SK-N-SH (cell line): Measurements from ENCODE around the gene LYRM4. TPM values are rescaled to one million over a fixed set of nuclear protein-coding genes. Genes with fewer than 3 reads are reported as not detected.

Experiments
- CTCF ChIA-PET: fragments of 300-600, 350-600 bp; formaldehyde crosslinking; extraction: SDS; loops from one replicate; lab custom pipeline; 2021; lab: Yijun Ruan, JAX
- POLR2A ChIA-PET: fragments of 350-600 bp; sonication (Branson Sonifier 250); formaldehyde crosslinking; extraction: SDS; loops from one replicate; lab custom pipeline; 2020; ENCODE audit warnings: antibody characterized with exemption, inconsistent platforms; lab: Yijun Ruan, JAX
- DNase-seq: peaks from one replicate; pipeline ENCODE4 v3.0.0; 2012
- H2AFZ ChIP-seq: fragments of 200-600 bp; sonication (generic); 2 replicates; pipeline ENCODE4 v1.8.1; 2016; ENCODE audit warnings: antibody characterized with exemption, mild to moderate bottlenecking, low read depth
- H3F3A ChIP-seq: fragments of 200-600 bp; sonication (generic); replicated peaks from 2 replicates; pipeline ENCODE3; 2016; ENCODE audit warnings: antibody characterized with exemption, mild to moderate bottlenecking; ENCODE audit not compliant: insufficient read depth
- H3K27ac ChIP-seq, 2 experiments: fragments of 200-500 bp in 1 of 2; fragments of 200-600 bp in 1 of 2; sonication (Bioruptor generic) in 1 of 2; sonication (generic), shearing (Covaris generic) in 1 of 2; 2 replicates each; pipeline versions ENCODE4 v1.5.1 to v1.6.1; 2014 to 2016; ENCODE audit warnings: low read depth in 2 of 2, inconsistent platforms in 1 of 2, low read length in 1 of 2, mild to moderate bottlenecking in 1 of 2, mixed read lengths in 1 of 2
- H3K27me3 ChIP-seq: fragments of 200-600 bp; sonication (generic), shearing (Covaris generic); 2 replicates; pipeline ENCODE4 v1.6.1; 2016; ENCODE audit warnings: mixed run types; ENCODE audit not compliant: insufficient read depth
- H3K36me3 ChIP-seq, 2 experiments: fragments of 200-500 bp in 1 of 2; fragments of 200-600 bp in 1 of 2; sonication (Bioruptor generic) in 1 of 2; sonication (generic) in 1 of 2; replicated peaks in 1 of 2; 2 replicates each; pipeline versions ENCODE3 to v1.5.1; 2014 to 2016; ENCODE audit warnings: low read length in 1 of 2, mild to moderate bottlenecking in 1 of 2; ENCODE audit not compliant: insufficient read depth in 2 of 2, control insufficient read depth in 1 of 2
- H3K4me1 ChIP-seq, 2 experiments: fragments of 200-500 bp in 1 of 2; fragments of 200-600 bp in 1 of 2; sonication (Bioruptor generic) in 1 of 2; sonication (generic), shearing (Covaris generic) in 1 of 2; 2 replicates each; pipeline versions ENCODE4 v1.5.1 to v1.6.1; 2014 to 2016; ENCODE audit warnings: low read depth in 1 of 2, low read length in 1 of 2, mixed run types in 1 of 2; ENCODE audit not compliant: insufficient read depth in 2 of 2, control insufficient read depth in 1 of 2
- H3K4me2 ChIP-seq: fragments of 200-600 bp; sonication (generic), shearing (Covaris generic); 2 replicates; pipeline ENCODE4 v1.6.1; 2017; ENCODE audit warnings: mixed run types
- H3K4me3 ChIP-seq, 2 experiments: fragments of 200-500 bp in 1 of 2; fragments of 200-600 bp in 1 of 2; sonication (Bioruptor generic) in 1 of 2; sonication (generic), shearing (Covaris generic) in 1 of 2; 2 replicates each; pipeline versions ENCODE4 v1.5.1 to v1.8.1; 2014 to 2016; ENCODE audit warnings: low read depth in 2 of 2, inconsistent platforms in 1 of 2, low read length in 1 of 2, mild to moderate bottlenecking in 1 of 2, mixed read lengths in 1 of 2, moderate library complexity in 1 of 2
- H3K79me2 ChIP-seq: fragments of 200-600 bp; sonication (generic); 2 replicates; pipeline ENCODE4 v1.8.1; 2017; ENCODE audit warnings: mild to moderate bottlenecking; ENCODE audit not compliant: insufficient read depth
- H3K9ac ChIP-seq: fragments of 200-600 bp; sonication (generic); 2 replicates; pipeline ENCODE4 v1.6.1; 2017; ENCODE audit warnings: mixed run types
- H3K9me2 ChIP-seq: fragments of 200-600 bp; sonication (generic); 2 replicates; pipeline ENCODE4 v1.6.1; 2017; ENCODE audit warnings: mixed run types
- H3K9me3 ChIP-seq: fragments of 200-600 bp; sonication (generic); 2 replicates; pipeline ENCODE4 v1.6.1; 2017; ENCODE audit warnings: mixed run types, mild to moderate bottlenecking, moderate library complexity
- H4K20me1 ChIP-seq: fragments of 200-600 bp; sonication (generic); 2 replicates; pipeline ENCODE4 v1.6.1; 2017; ENCODE audit warnings: mild to moderate bottlenecking, mixed run types; ENCODE audit not compliant: insufficient read depth
- CHD2 ChIP-seq: fragments of 150-350 bp; IDR thresholded peaks from 2 replicates; pipeline ENCODE4 v1.6.1; 2018; ENCODE audit warnings: low read length; ENCODE audit not compliant: partially characterized antibody
- CTCF ChIP-seq: fragments of 200-600 bp; sonication (generic); IDR thresholded peaks from 2 replicates; pipeline ENCODE4 v1.6.1; 2017; ENCODE audit warnings: antibody characterized with exemption, mild to moderate bottlenecking, moderate library complexity
- FOSL2 ChIP-seq: IDR thresholded peaks from 2 replicates; pipeline ENCODE4 v1.4.0; 2012; ENCODE audit warnings: low read depth, mild to moderate bottlenecking, moderate library complexity, borderline replicate concordance
- GABPA ChIP-seq: IDR thresholded peaks from 2 replicates; pipeline ENCODE4 v1.4.0; 2012; ENCODE audit warnings: low read depth, mild to moderate bottlenecking
- GATA2 ChIP-seq: sonication (generic); formaldehyde crosslinking; IDR thresholded peaks from 2 replicates; pipeline ENCODE4 v1.5.0; 2020; ENCODE audit warnings: mild to moderate bottlenecking, missing genetic modification reagents
- IRF3 ChIP-seq: fragments of 150-350 bp; IDR thresholded peaks from 2 replicates; pipeline ENCODE4 v1.6.1; 2016; ENCODE audit warnings: mild to moderate bottlenecking, low read depth, low read length
- NFIC ChIP-seq: IDR thresholded peaks from 2 replicates; pipeline ENCODE4 v1.4.0; 2012; ENCODE audit warnings: borderline replicate concordance
- NRF1 ChIP-seq: IDR thresholded peaks from 2 replicates; pipeline ENCODE4 v1.6.1; 2012; ENCODE audit warnings: low read depth, mild to moderate bottlenecking, low read length
- RCOR1 ChIP-seq: fragments of 150-350 bp; IDR thresholded peaks from 2 replicates; pipeline ENCODE4 v1.6.1; 2017; ENCODE audit warnings: antibody characterized with exemption, low read length
- SIN3A ChIP-seq: IDR thresholded peaks from 2 replicates; pipeline ENCODE4 v1.6.1; 2012; ENCODE audit warnings: low read depth, mild to moderate bottlenecking, low read length, moderate library complexity, borderline replicate concordance
- TAF1 ChIP-seq: IDR thresholded peaks from 2 replicates; pipeline ENCODE4 v1.6.1; 2012; ENCODE audit warnings: low read depth, mild to moderate bottlenecking, low read length, moderate library complexity, borderline replicate concordance
- TEAD4 ChIP-seq: IDR thresholded peaks from 2 replicates; pipeline ENCODE4 v1.4.0; 2012; ENCODE audit warnings: mild to moderate bottlenecking, borderline replicate concordance; ENCODE audit not compliant: insufficient read depth
- USF1 ChIP-seq: IDR thresholded peaks from 2 replicates; pipeline ENCODE4 v1.4.0; 2012; ENCODE audit warnings: low read depth, borderline replicate concordance
- USF2 ChIP-seq: fragments of 150-350 bp; IDR thresholded peaks from 2 replicates; pipeline ENCODE4 v1.6.1; 2017; ENCODE audit warnings: antibody characterized with exemption, low read length, low read depth, borderline replicate concordance
- YY1 ChIP-seq: IDR thresholded peaks from 2 replicates; pipeline ENCODE4 v1.4.0; 2012; ENCODE audit warnings: low read depth, mild to moderate bottlenecking
- WGBS: methylation state at CpG from one replicate; pipeline ENCODE4 v1.1.6; 2017; ENCODE audit warnings: low lambda C conversion rate; 5-methylcytosine and 5-hydroxymethylcytosine counted together
- polyA plus RNA-seq, 3 experiments: library from polyadenylated mRNA; depleted of rRNA; stranded (reverse); fragments of >200 nt; gene quantifications; 2 replicates each; pipeline ENCODE4 v1.2.3, GENCODE V29; 2012

LYRM4 gene
- polyA plus RNA-seq, 1 of the 3 experiments (the other 2 are of a cell fraction) = 37.2 TPM

GRCh38 chr6:5184218-5184617, 76.5 kb downstream of the LYRM4 start:
- TF ChIP-seq CTCF = peak; percentile 27; the same call in 1 of the 2 replicates
- TF ChIP-seq USF2 = no peak
- no peak for TF ChIP-seq TEAD4
- no peak for TF ChIP-seq RCOR1
- no peak for TF ChIP-seq CHD2
- H3K27ac ChIP-seq = no peak overlapping the region
- H3K9me3 ChIP-seq = no peaks in the 10 kb centered on the region
- DNase-seq = no peak
- H3K4me3 ChIP-seq = no peak overlapping the region
- peaks cover 5% of the 10 kb centered on the region for H3F3A ChIP-seq
- H2AFZ ChIP-seq = no peak overlapping the region
- H3K27me3 ChIP-seq = no peaks in the 10 kb centered on the region
- H4K20me1 ChIP-seq = no peaks in the 10 kb centered on the region
- H3K36me3 ChIP-seq = no peaks in the 10 kb centered on the region
- WGBS = 82% methylated on average over 2 of the region's 2 CpGs
- no peak overlapping the region for H3K4me2 ChIP-seq
- no peaks in the 10 kb centered on the region for H3K9me2 ChIP-seq
- POLR2A ChIA-PET = no interaction called here
- no peak overlapping the region for H3K9ac ChIP-seq
- no peaks in the 10 kb centered on the region for H3K79me2 ChIP-seq
- CTCF ChIA-PET = interaction anchor here (0.9 to 1.0 kb wide), 2 partner anchors 28 to 30 kb away, joined by 3 to 4 read pairs; no protein-coding TSS in a partner anchor
- H3K4me1 ChIP-seq = no peaks in the 10 kb centered on the region

- ChIA-PET POLR2A (no interaction called here), CTCF (interaction anchor here (1.1 to 3.3 kb wide), 2 partner anchors 9 to 38 kb away, joined by 4 to 14 read pairs; no protein-coding TSS in a partner anchor)
- Histone ChIP-seq H3K4me2 (no peak overlapping the region), H3K27me3 (no peaks in the 10 kb centered on the region), H3K9me2 (no peaks in the 10 kb centered on the region), H3K36me3 (no peaks in the 10 kb centered on the region), H3K79me2 (no peaks in the 10 kb centered on the region), H4K20me1 (no peaks in the 10 kb centered on the region), H2AFZ (no peak overlapping the region), H3K27ac (no peak overlapping the region), H3F3A (peaks cover 5% of the 10 kb centered on the region), H3K9ac (no peak overlapping the region), H3K9me3 (no peaks in the 10 kb centered on the region), H3K4me1 (no peaks in the 10 kb centered on the region), H3K4me3 (no peak overlapping the region)
- no peak for DNase-seq
- TF ChIP-seq RCOR1 (no peak), NRF1 (no peak), FOSL2 (no peak), IRF3 (no peak), YY1 (no peak), GABPA (no peak), SIN3A (no peak), TAF1 (no peak), GATA2 (CRISPR knock-in tag) (no peak), NFIC (no peak), USF1 (no peak), CHD2 (no peak)
- 90% methylated on average over 4 of the region's 4 CpGs for WGBS
These were observed 79.0 kb downstream of the LYRM4 start for GRCh38 chr6:5181510-5182317.
